Measurements from ENCODE around the gene STRBP. TPM values are rescaled to one million over a fixed set of nuclear protein-coding genes. Genes with fewer than 3 reads are reported as not detected.

The STRBP gene
- total and polyA plus RNA-seq, 9 of the 15 experiments (the other 6 are each of a cell fraction or from before 2014, with no cell fraction given), result 27.7 to 84.0 (median 70.2) TPM

GRCh38 chr9:123302348-123303214 is 34.2 kb upstream of the STRBP start (continued):
- TF ChIP-seq CHD7 (IDR thresholded peaks at IDR 0.05; ENCODE audit: low read depth, low read length), result no peak
- TF ChIP-seq ESRRB (CRISPR knock-in tag; IDR thresholded peaks at IDR 0.05; ENCODE audit: borderline replicate concordance), result no peak
- no peak for TF ChIP-seq PATZ1 (CRISPR knock-in tag; IDR thresholded peaks at IDR 0.05; ENCODE audit: borderline replicate concordance)
- no peak for TF ChIP-seq NFXL1 (CRISPR knock-in tag; IDR thresholded peaks at IDR 0.05)
- no peak for TF ChIP-seq ZNF551 (CRISPR knock-in tag; IDR thresholded peaks at IDR 0.05)
- TF ChIP-seq ZBTB26 (CRISPR knock-in tag; IDR thresholded peaks at IDR 0.05), result no peak
- TF ChIP-seq EZH2 (IDR thresholded peaks at IDR 0.05; ENCODE audit: borderline replicate concordance, low read depth, low read length), result no peak
- peak; percentile 87 for TF ChIP-seq DPF2 (IDR thresholded peaks at IDR 0.05)
- TF ChIP-seq GATA2 (CRISPR knock-in tag; IDR thresholded peaks at IDR 0.05), result 0 out of 2 replicates have a peak, but pooled peaks have one; percentile 58
- TF ChIP-seq VEZF1 (CRISPR knock-in tag; IDR thresholded peaks at IDR 0.05), result no peak

Data from K562 (cell line).